Measurements from ENCODE around the gene PPP2R5A.

PPP2R5A gene

GRCh38 chr1:212328248-212328647 lies 43.0 kb downstream of the PPP2R5A start:
- Histone ChIP-seq H3K36me3 (ENCODE audit: control insufficient read depth in 2 of 2, insufficient read depth in 1 of 2, low read length in 2 of 2) (peaks cover 1 to 4% of the 10 kb centered on the region in 2 experiments; a peak in 2 of 3 replicates), H3K9me3 (ENCODE audit: control insufficient read depth, insufficient read depth, low read depth, low read length) (no peaks in the 10 kb centered on the region), H3K27ac (ENCODE audit: extremely low read depth, low read depth, low read length) (no peak overlapping the region), H3K4me1 (ENCODE audit: control insufficient read depth, insufficient read depth, low read length) (no peaks in the 10 kb centered on the region), H3K4me3 (ENCODE audit: low read depth, low read length) (no peak overlapping the region)
- POLR2A ChIA-PET = no interaction called here
- CTCF ChIA-PET = interaction anchor here (0.6 kb wide), 2 partner anchors 23 to 648 kb away, joined by 3 read pairs; no protein-coding TSS in a partner anchor
- no peak for TF ChIP-seq ZSCAN16 (tag by site-specific recombination; IDR thresholded peaks at IDR 0.05)
- TF ChIP-seq ZNF768 (tag by site-specific recombination; IDR thresholded peaks at IDR 0.05) = no peak
- no peak for TF ChIP-seq ZNF580 (tag by site-specific recombination; IDR thresholded peaks at IDR 0.05)
- TF ChIP-seq ZNF37A (tag by site-specific recombination; IDR thresholded peaks at IDR 0.05) = no peak
- TF ChIP-seq ZNF544 (tag by site-specific recombination; IDR thresholded peaks at IDR 0.05) = no peak
- TF ChIP-seq ZNF341 (tag by site-specific recombination; IDR thresholded peaks at IDR 0.05; ENCODE audit: low read depth) = no peak
- no peak for TF ChIP-seq ZNF530 (tag by site-specific recombination; IDR thresholded peaks at IDR 0.05; ENCODE audit: low read depth)
- no peak for TF ChIP-seq HOXC10 (CRISPR knock-in tag; IDR thresholded peaks at IDR 0.05)
- no peak for TF ChIP-seq GFI1B (tag by site-specific recombination; IDR thresholded peaks at IDR 0.05)
- TF ChIP-seq, protein P1, sequence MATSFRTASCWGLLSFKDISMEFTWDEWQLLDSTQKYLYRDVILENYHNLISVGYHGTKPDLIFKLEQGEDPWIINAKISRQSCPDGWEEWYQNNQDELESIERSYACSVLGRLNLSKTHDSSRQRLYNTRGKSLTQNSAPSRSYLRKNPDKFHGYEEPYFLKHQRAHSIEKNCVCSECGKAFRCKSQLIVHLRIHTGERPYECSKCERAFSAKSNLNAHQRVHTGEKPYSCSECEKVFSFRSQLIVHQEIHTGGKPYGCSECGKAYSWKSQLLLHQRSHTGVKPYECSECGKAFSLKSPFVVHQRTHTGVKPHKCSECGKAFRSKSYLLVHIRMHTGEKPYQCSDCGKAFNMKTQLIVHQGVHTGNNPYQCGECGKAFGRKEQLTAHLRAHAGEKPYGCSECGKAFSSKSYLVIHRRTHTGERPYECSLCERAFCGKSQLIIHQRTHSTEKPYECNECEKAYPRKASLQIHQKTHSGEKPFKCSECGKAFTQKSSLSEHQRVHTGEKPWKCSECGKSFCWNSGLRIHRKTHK (tag by site-specific recombination; IDR thresholded peaks at IDR 0.05) = no peak
- no peak for TF ChIP-seq ZNF701 (tag by site-specific recombination; IDR thresholded peaks at IDR 0.05)
- TF ChIP-seq ZNF423 (tag by site-specific recombination; IDR thresholded peaks at IDR 0.05) = no peak
- TF ChIP-seq ZBTB8A (tag by site-specific recombination; IDR thresholded peaks at IDR 0.05) = no peak
- no peak for TF ChIP-seq ZNF114 (tag by site-specific recombination; IDR thresholded peaks at IDR 0.05)
- TF ChIP-seq BCL11A (tag by site-specific recombination; IDR thresholded peaks at IDR 0.05; ENCODE audit: low read depth) = no peak
- TF ChIP-seq ZNF404 (tag by site-specific recombination; IDR thresholded peaks at IDR 0.05) = no peak
- no peak for TF ChIP-seq GLIS1 (tag by site-specific recombination; IDR thresholded peaks at IDR 0.05)
- TF ChIP-seq PRDM6 (tag by site-specific recombination; IDR thresholded peaks at IDR 0.05) = no peak
- TF ChIP-seq ZNF610 (tag by site-specific recombination; IDR thresholded peaks at IDR 0.05; ENCODE audit: borderline replicate concordance) = no peak

DNA sequence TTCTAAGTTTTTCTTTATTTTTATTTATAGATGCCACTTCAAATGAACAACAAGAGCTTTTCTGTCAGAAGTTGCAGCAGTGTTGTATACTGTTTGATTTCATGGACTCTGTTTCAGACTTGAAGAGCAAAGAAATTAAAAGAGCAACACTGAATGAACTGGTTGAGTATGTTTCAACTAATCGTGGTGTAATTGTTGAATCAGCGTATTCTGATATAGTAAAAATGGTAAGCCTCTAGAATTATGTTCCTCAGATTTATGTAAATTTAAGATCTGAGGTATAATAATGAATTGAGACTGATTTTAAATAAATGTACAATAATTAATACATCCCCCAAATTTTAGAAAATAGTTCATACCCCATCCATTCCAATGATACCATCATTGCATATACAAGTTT lies 43.9 kb downstream of the PPP2R5A start:
- no peaks in the 10 kb centered on the region for H3K9me3 ChIP-seq (ENCODE audit: control insufficient read depth, insufficient read depth, low read depth, low read length)
- H3K27ac ChIP-seq (ENCODE audit: extremely low read depth, low read depth, low read length) = no peak overlapping the region
- ChIA-PET CTCF (interaction anchor here (0.6 to 1.2 kb wide), 3 partner anchors 22 to 266 kb away, joined by 3 to 4 read pairs (median 3); no protein-coding TSS in a partner anchor), POLR2A (no interaction called here)
- peaks cover 4 to 8% of the 10 kb centered on the region in 2 experiments; a peak in 2 of 3 replicates for H3K36me3 ChIP-seq (ENCODE audit: control insufficient read depth in 2 of 2, insufficient read depth in 1 of 2, low read length in 2 of 2)
- no peaks in the 10 kb centered on the region for H3K4me1 ChIP-seq (ENCODE audit: control insufficient read depth, insufficient read depth, low read length)
- H3K4me3 ChIP-seq (ENCODE audit: low read depth, low read length) = no peak overlapping the region
- TF ChIP-seq GFI1B (tag by site-specific recombination; IDR thresholded peaks at IDR 0.05) (no peak), ZNF658 (tag by site-specific recombination; IDR thresholded peaks at IDR 0.05) (no peak), ZBTB8A (tag by site-specific recombination; IDR thresholded peaks at IDR 0.05) (no peak), ZSCAN30 (tag by site-specific recombination; IDR thresholded peaks at IDR 0.05) (no peak), KLF16 (tag by site-specific recombination; IDR thresholded peaks at IDR 0.05) (no peak), ZNF132 (tag by site-specific recombination; IDR thresholded peaks at IDR 0.05; ENCODE audit: borderline replicate concordance) (no peak), ZNF521 (tag by site-specific recombination; IDR thresholded peaks at IDR 0.05) (no peak)
- TF ChIP-seq, protein P2, sequence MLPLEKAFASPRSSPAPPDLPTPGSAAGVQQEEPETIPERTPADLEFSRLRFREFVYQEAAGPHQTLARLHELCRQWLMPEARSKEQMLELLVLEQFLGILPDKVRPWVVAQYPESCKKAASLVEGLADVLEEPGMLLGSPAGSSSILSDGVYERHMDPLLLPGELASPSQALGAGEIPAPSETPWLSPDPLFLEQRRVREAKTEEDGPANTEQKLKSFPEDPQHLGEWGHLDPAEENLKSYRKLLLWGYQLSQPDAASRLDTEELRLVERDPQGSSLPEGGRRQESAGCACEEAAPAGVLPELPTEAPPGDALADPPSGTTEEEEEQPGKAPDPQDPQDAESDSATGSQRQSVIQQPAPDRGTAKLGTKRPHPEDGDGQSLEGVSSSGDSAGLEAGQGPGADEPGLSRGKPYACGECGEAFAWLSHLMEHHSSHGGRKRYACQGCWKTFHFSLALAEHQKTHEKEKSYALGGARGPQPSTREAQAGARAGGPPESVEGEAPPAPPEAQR (tag by site-specific recombination; IDR thresholded peaks at IDR 0.05) = no peak

All from HEK293 (cell line).